Lower lobe of right lung (tissue), 2 donors: Measurements from ENCODE around the gene ELAVL4. TPM values are rescaled to one million over a fixed set of nuclear protein-coding genes. Genes with fewer than 3 reads are reported as not detected.

Experiments
- ATAC-seq, 2 donors: fragments of 200-7000 bp; cut with Tn5 transposase; one replicate each; pipeline ENCODE4 v1.9.1; 2020 to 2022; ENCODE audit warnings: mild to moderate bottlenecking in 2 of 2, moderate library complexity in 2 of 2
- DNase-seq: peaks from one replicate; pipeline ENCODE4 v3.0.0-alpha.2; 2020
- H3K27ac ChIP-seq: fragments of 200-600 bp; one replicate; pipeline ENCODE4 v1.8.0; 2022
- H3K27me3 ChIP-seq: fragments of 200-600 bp; one replicate; pipeline ENCODE4 v1.8.0; 2022; ENCODE audit warnings: low read depth
- H3K36me3 ChIP-seq: fragments of 200-600 bp; one replicate; pipeline ENCODE4 v1.8.0; 2022; ENCODE audit warnings: mild to moderate bottlenecking
- H3K4me1 ChIP-seq: fragments of 200-600 bp; one replicate; pipeline ENCODE4 v1.8.0; 2022
- H3K4me3 ChIP-seq: fragments of 200-600 bp; one replicate; pipeline ENCODE4 v1.8.0; 2022; ENCODE audit warnings: mild to moderate bottlenecking
- H3K9me3 ChIP-seq: fragments of 200-600 bp; one replicate; pipeline ENCODE4 v1.8.0; 2022
- intact Hi-C: fragments of 100-400 bp; cut with DNase I; formaldehyde crosslinking; loops from one replicate; pipeline ENCODE4 v1.11.0; 2022
- total RNA-seq: library from RNA; stranded (reverse); fragmentation: NEBNext Ultra II Directional; extraction: Animal tissue kit (Norgen Biotek cat#: 25700); gene quantifications from one replicate; pipeline ENCODE4 v1.2.1, GENCODE V29; 2021
- TF ChIP-seq, protein P1 (sequence below): fragments of 200-600 bp; IDR thresholded peaks from one replicate; pipeline ENCODE4 v1.8.0; 2022; ENCODE audit warnings: antibody characterized with exemption, mild to moderate bottlenecking
- donor health status: DM: no; HTN: yes; CAD: no; lungs with severe emphysema.

The ELAVL4 gene
- total RNA-seq, 1 donor from 2014 or later, result not detected

DNA sequence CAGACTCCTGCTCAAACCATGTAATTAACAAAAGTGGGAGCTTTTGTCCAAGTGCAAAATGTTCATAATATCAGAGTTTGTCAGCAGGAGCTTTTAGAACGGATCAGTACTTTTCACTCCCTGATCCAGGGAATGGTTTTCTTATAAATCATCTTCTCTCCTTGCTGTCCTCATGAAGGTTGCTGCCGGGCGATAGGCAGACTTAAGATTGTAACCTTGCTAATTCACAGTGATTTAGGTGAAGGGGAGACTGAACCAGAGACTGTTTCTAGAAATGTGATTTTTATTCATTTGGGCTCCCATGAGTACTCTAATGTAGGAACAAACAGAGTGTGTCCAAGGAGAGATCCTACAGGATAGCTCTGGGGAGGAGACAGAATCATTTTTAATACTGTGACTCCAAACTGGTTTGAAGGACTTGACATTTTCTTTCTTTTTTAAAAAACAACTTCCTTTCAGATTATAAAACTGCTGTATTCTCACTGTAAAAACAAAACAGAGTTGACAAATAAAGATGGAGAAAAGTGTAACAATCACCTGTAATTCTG lies 23.7 kb downstream of the ELAVL4 start:
- Histone ChIP-seq H3K36me3 (no peaks in the 10 kb centered on the region), H3K4me1 (no peaks in the 10 kb centered on the region), H3K27ac (no peak overlapping the region), H3K9me3 (no peaks in the 10 kb centered on the region), H3K4me3 (no peak overlapping the region), H3K27me3 (no peaks in the 10 kb centered on the region)
- ATAC-seq (no peak), DNase-seq (no peak)
- TF ChIP-seq, protein P1, sequence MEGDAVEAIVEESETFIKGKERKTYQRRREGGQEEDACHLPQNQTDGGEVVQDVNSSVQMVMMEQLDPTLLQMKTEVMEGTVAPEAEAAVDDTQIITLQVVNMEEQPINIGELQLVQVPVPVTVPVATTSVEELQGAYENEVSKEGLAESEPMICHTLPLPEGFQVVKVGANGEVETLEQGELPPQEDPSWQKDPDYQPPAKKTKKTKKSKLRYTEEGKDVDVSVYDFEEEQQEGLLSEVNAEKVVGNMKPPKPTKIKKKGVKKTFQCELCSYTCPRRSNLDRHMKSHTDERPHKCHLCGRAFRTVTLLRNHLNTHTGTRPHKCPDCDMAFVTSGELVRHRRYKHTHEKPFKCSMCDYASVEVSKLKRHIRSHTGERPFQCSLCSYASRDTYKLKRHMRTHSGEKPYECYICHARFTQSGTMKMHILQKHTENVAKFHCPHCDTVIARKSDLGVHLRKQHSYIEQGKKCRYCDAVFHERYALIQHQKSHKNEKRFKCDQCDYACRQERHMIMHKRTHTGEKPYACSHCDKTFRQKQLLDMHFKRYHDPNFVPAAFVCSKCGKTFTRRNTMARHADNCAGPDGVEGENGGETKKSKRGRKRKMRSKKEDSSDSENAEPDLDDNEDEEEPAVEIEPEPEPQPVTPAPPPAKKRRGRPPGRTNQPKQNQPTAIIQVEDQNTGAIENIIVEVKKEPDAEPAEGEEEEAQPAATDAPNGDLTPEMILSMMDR, result no peak
- intact Hi-C loops, result no loop called here

DNA sequence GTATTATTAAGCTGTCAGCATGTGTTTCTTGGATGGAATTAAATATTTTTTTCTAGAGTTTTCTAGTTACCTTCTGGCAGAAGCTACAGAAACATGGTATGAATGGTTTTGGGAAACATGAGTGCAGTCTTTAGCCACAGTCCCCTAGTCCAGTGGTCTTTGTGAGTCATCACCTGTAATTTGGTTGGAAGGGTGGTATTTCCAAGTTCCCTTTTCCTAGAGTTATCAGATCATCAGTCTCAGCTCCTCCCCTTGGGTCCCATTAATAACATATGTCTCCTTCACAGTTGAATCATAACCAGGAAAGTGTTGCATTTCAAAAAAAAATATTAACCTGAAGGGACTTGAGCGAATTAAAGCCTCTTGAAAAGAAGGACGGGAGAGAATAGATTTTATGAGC lies 27.0 kb downstream of the ELAVL4 start:
- ATAC-seq, result no peak
- TF ChIP-seq, protein P1, result no peak
- no peaks in the 10 kb centered on the region for H3K9me3 ChIP-seq

DNA sequence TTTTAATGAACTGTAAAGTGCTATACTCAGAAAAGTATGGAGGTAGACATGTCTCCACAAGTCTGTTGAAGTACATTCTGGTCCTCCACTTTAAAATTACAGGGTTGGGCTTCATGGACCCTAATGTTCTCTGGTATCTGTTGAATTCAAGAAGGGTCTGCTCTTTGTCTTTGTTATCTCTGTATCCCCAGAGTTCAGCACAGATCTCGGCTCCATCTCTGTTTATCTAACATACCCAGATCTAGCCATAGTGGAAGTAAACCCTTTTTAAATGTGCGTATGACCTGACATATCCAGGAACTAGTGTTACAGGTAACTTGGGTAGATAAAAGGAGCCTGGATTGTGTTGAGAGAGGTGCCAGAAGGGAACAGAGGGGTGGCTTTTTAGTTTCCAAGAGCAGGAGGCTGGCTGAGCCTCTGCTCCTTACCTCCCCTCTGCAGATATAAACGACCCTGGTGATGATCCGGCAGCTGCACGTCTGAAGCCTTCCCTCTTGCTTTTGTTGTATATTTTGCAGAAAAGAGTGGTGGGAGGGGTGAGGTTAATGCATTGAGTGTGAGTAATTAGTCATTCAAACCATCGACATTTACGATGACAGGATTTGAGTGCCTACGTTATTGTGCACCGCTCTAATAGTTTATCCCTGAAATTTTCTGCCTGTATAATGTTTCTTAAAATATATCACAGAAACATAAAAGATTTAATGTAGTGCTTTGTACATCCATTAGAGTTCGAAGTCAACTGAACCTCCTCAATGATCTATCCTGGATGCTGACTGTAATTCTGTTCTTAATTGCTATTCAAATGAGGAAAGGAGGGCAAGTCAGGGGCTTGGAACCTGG lies 30.8 kb downstream of the ELAVL4 start:
- TF ChIP-seq, protein P1, result no peak
- Histone ChIP-seq H3K9me3 (no peaks in the 10 kb centered on the region), H3K27me3 (no peaks in the 10 kb centered on the region), H3K27ac (no peak overlapping the region), H3K4me3 (no peak overlapping the region), H3K36me3 (no peaks in the 10 kb centered on the region), H3K4me1 (no peaks in the 10 kb centered on the region)
- DNase-seq (no peak), ATAC-seq (no peak)
- intact Hi-C loops, result no loop called here

More for the DNA sequence above, 27.0 kb downstream of the ELAVL4 start:
- H3K4me3 ChIP-seq, result no peak overlapping the region
- no peak for DNase-seq
- H3K27ac ChIP-seq, result no peak overlapping the region
- H3K27me3 ChIP-seq, result no peaks in the 10 kb centered on the region
- intact Hi-C loops, result no loop called here
- no peaks in the 10 kb centered on the region for H3K36me3 ChIP-seq
- no peaks in the 10 kb centered on the region for H3K4me1 ChIP-seq

DNA sequence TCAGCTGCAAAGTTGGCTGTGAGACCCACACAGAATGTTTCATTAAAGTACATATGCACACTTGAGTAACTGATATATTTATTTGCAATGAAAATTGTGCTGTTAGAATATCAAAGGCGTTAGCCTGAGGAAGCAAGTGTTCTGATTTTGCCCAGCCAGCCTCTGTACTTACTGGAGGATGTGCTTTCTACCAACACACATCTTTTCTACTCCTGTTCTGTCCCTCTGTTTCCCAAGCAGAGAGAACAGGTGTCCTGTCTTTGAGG lies 31.4 kb downstream of the ELAVL4 start:
- ATAC-seq (no peak), DNase-seq (no peak)
- Histone ChIP-seq H3K36me3 (no peaks in the 10 kb centered on the region), H3K9me3 (no peaks in the 10 kb centered on the region), H3K27me3 (no peaks in the 10 kb centered on the region), H3K27ac (no peak overlapping the region), H3K4me1 (no peaks in the 10 kb centered on the region), H3K4me3 (no peak overlapping the region)
- intact Hi-C loops, result no loop called here
- TF ChIP-seq, protein P1, result no peak

DNA sequence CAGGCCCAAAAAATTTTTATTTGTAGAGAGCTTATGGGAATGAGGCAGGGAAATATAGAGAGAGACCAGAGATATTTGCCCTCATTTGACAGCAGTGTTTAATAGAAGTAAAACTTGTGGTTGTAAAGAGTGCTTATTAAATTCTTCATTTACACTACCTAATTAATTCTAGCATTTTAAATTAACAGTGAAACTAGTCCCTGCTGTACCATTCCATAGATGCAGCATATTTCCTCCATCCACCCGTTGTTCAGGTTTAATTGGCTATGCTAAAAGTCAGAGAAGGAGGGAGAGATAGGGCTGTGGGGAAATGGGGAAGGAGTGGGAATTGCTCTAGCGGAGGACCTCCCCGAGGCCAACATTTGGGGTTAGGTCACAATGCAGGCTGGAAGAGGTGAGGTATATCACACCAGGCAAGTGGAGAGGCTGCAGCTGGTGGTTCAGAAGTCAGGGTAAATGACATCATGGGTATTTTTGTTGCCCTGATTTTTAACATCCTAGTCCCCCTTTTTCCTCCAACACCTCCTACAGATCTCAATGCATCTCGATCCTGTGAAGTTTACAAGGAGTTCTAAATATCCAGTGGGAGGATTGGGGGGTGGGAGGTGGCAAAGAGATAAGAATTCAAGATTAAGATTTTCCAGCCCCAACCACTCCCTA lies 38.6 kb downstream of the ELAVL4 start:
- Histone ChIP-seq H3K9me3 (no peaks in the 10 kb centered on the region), H3K4me3 (no peak overlapping the region), H3K36me3 (no peaks in the 10 kb centered on the region), H3K27me3 (no peaks in the 10 kb centered on the region), H3K27ac (no peak overlapping the region), H3K4me1 (no peaks in the 10 kb centered on the region)
- TF ChIP-seq, protein P1, result no peak
- DNase-seq (no peak), ATAC-seq (no peak)
- intact Hi-C loops, result no loop called here
